K562 (cell line): ENCODE data around the gene C1orf56. TPM values are rescaled to one million over a fixed set of nuclear protein-coding genes. Genes with fewer than 3 reads are reported as not detected.

Source experiments
- ATAC-seq: fragments of 200-7000 bp; cut with Tn5 transposase; 3 replicates; pipeline ENCODE4 v1.9.1; 2020; ENCODE audit warnings: moderate library complexity
- BruUV-seq: library from RNA; stranded (reverse); fragments of 400-500 nt; replicated peaks from 2 replicates; lab custom pipeline; 2021; lab: Mats Ljungman, UMichigan
- CTCF ChIA-PET: fragments of 300-600 bp; formaldehyde crosslinking; extraction: SDS; loops from one replicate; lab custom pipeline; 2021; ENCODE audit warnings: low intra/inter-chr PET ratio; lab: Yijun Ruan, JAX
- POLR2A ChIA-PET: fragments of 300-600, 350-650 bp; sonication (Branson Sonifier 250); formaldehyde crosslinking; extraction: SDS; loops from one replicate; lab custom pipeline; 2021; ENCODE audit warnings: antibody characterized with exemption, inconsistent platforms; lab: Yijun Ruan, JAX
- DNase-seq, 4 experiments: peaks; one replicate each; pipeline versions ENCODE4 v3.0.0 to v3.0.0-alpha.2; 2011 to 2018; ENCODE audit warnings: low spot score in 3 of 4, mixed read lengths in 3 of 4; ENCODE audit errors: extremely low read depth in 1 of 4
- FAIRE-seq: peaks from 2 replicates; lab custom pipeline; 2011; peaks lifted over from hg19 to GRCh38; lab: Jason Lieb, UNC
- H2AFZ ChIP-seq: 2 replicates; pipeline ENCODE4 v1.6.0; 2011; ENCODE audit warnings: low read depth, low read length, control low read depth, inconsistent platforms
- H3K27ac ChIP-seq: fragments of 200-600 bp; 3 replicates; pipeline ENCODE4 v1.8.0; 2011; ENCODE audit warnings: low read depth, mild to moderate bottlenecking, control low read depth, inconsistent platforms, low read length, moderate library complexity, mixed read lengths; ENCODE audit errors: extremely low read depth
- H3K27me3 ChIP-seq, 2 experiments: fragments of 300-600 bp in 1 of 2; 2 replicates in 1 of 2; 3 replicates in 1 of 2; pipeline versions ENCODE4 v1.6.0 to v1.8.0; 2011; ENCODE audit warnings: inconsistent platforms in 2 of 2, low read length in 2 of 2, mild to moderate bottlenecking in 1 of 2, mixed read lengths in 1 of 2, moderate library complexity in 1 of 2; ENCODE audit not compliant: control insufficient read depth in 2 of 2, insufficient read depth in 2 of 2
- H3K36me3 ChIP-seq: fragments of 300-600 bp; 3 replicates; pipeline ENCODE4 v1.8.0; 2011; ENCODE audit warnings: mild to moderate bottlenecking, low read length, inconsistent platforms; ENCODE audit not compliant: control insufficient read depth, insufficient read depth
- H3K4me1 ChIP-seq, 2 experiments: fragments of 200-600 bp in 1 of 2; replicated peaks in 1 of 2; 2 replicates in 1 of 2; 3 replicates in 1 of 2; pipeline versions ENCODE4 v1.5.1 to v1.8.0; 2011; ENCODE audit warnings: inconsistent platforms in 2 of 2, low read length in 2 of 2, mild to moderate bottlenecking in 1 of 2, mixed read lengths in 1 of 2, moderate library complexity in 1 of 2; ENCODE audit not compliant: control insufficient read depth in 2 of 2, insufficient read depth in 2 of 2
- H3K4me2 ChIP-seq: 2 replicates; pipeline ENCODE4 v1.6.1; 2011; ENCODE audit warnings: low read length, control low read depth, inconsistent platforms, mixed read lengths; ENCODE audit not compliant: insufficient read depth
- H3K4me3 ChIP-seq: fragments of 200-600 bp; sonication (generic), shearing (Covaris generic); 2 replicates; pipeline ENCODE4 v1.5.1; 2016; ENCODE audit warnings: control low read depth, inconsistent platforms
- H3K79me2 ChIP-seq: fragments of 200-600 bp; 3 replicates; pipeline ENCODE4 v1.8.0; 2011; ENCODE audit warnings: low read length, inconsistent platforms; ENCODE audit not compliant: control insufficient read depth, insufficient read depth
- H3K9ac ChIP-seq, 2 experiments: 2 replicates each; pipeline versions ENCODE4 v1.6.0 to v1.6.1; 2011; ENCODE audit warnings: low read depth in 2 of 2, low read length in 2 of 2, control low read depth in 1 of 2, inconsistent platforms in 1 of 2, mild to moderate bottlenecking in 1 of 2, mixed read lengths in 1 of 2; ENCODE audit not compliant: insufficient read depth in 1 of 2
- H3K9me1 ChIP-seq: one replicate; pipeline ENCODE4 v1.6.0; 2011; ENCODE audit warnings: inconsistent platforms, mild to moderate bottlenecking, low read length, moderate library complexity; ENCODE audit not compliant: control insufficient read depth, insufficient read depth
- H3K9me3 ChIP-seq: replicated peaks from 2 replicates; pipeline ENCODE4 v1.5.1; 2011; ENCODE audit warnings: low read depth, low read length, inconsistent platforms; ENCODE audit not compliant: control insufficient read depth, insufficient read depth
- H4K20me1 ChIP-seq: replicated peaks from 2 replicates; pipeline ENCODE4 v1.6.1; 2011; ENCODE audit warnings: low read length, inconsistent platforms, mixed read lengths; ENCODE audit not compliant: control insufficient read depth, insufficient read depth
- CHD4 ChIP-seq: fragments of 200-600 bp; sonication (generic); IDR thresholded peaks from 3 replicates; pipeline ENCODE4 v1.6.1; 2012; ENCODE audit warnings: low read depth, mild to moderate bottlenecking, mixed read lengths, low read length, inconsistent platforms; ENCODE audit not compliant: insufficient read depth, insufficient replicate concordance, poor library complexity, severe bottlenecking
- CXXC5 ChIP-seq: fragments of 250-450 bp; sonication (Bioruptor Pico); IDR thresholded peaks from 2 replicates; pipeline ENCODE4 v1.8.0; 2022; ENCODE audit warnings: inconsistent platforms, mild to moderate bottlenecking, moderate library complexity
- HDAC2 ChIP-seq: fragments of 450-650 bp; IDR thresholded peaks from 2 replicates; pipeline ENCODE4 v1.6.1; 2016; ENCODE audit warnings: mild to moderate bottlenecking
- KDM1A ChIP-seq, 2 experiments: fragments of 450-650 bp; IDR thresholded peaks; 2 replicates each; pipeline ENCODE4 v1.6.1; 2016; ENCODE audit warnings: mild to moderate bottlenecking in 2 of 2
- SRF ChIP-seq, 2 experiments: fragments of 250-450, 450-650 bp in 1 of 2; sonication (Bioruptor Pico) in 1 of 2; sonication (generic) in 1 of 2; formaldehyde crosslinking; IDR thresholded peaks; 2 replicates each; pipeline versions ENCODE4 v1.5.0 to v1.5.1; 2020 to 2022; ENCODE audit warnings: mild to moderate bottlenecking in 1 of 2, missing genetic modification reagents in 1 of 2
- SUPT5H ChIP-seq: fragments of 450-650 bp; IDR thresholded peaks from 2 replicates; pipeline ENCODE4 v1.6.1; 2016
- WHSC1 ChIP-seq: IDR thresholded peaks from one replicate; pipeline ENCODE4 v1.6.1; 2012; ENCODE audit warnings: low read length, control low read depth, inconsistent platforms
- ZFP1 ChIP-seq: fragments of 450-650 bp; formaldehyde crosslinking; IDR thresholded peaks from 2 replicates; pipeline ENCODE4 v1.4.0; 2020; ENCODE audit warnings: mild to moderate bottlenecking, mixed read lengths
- WGBS: fragments of 100-300 bp; shearing (Covaris generic); methylation state at CpG from one replicate; pipeline ENCODE4 v1.1.6; 2016; ENCODE audit warnings: low coverage, mixed read lengths; ENCODE audit not compliant: insufficient coverage; ENCODE audit errors: missing lambda C conversion rate; 5-methylcytosine and 5-hydroxymethylcytosine counted together
- in situ Hi-C: fragments of 300-500 bp; cut with MboI; formaldehyde crosslinking; loops from 4 replicates; pipeline ENCODE4 v1.15.0; 2018; ENCODE audit warnings: inconsistent platforms, mixed read lengths
- intact Hi-C: fragments of 100-400 bp; cut with micrococcal nuclease; formaldehyde crosslinking; loops from 2 replicates; pipeline ENCODE4 v1.14.2; 2022
- polyA plus RNA-seq, 8 experiments: library from polyadenylated mRNA; depleted of rRNA in 4 of 8; stranded (reverse) in 5 of 8; unstranded in 3 of 8; fragments of >200 nt; fragmentation: Nextera tagmentation in 2 of 8; fragmentation: Illumina TruSeq in 1 of 8; extraction: Ambion mirVana in 2 of 8; extraction: Trizol in 1 of 8; gene quantifications; 2 replicates each; pipeline versions ENCODE4 v1.2.1 to v1.2.3, GENCODE V29; 2011 to 2014; ENCODE audit warnings: inconsistent platforms in 1 of 8, missing spikeins in 1 of 8
- total RNA-seq, 7 experiments: library from RNA; depleted of rRNA in 6 of 7; stranded (reverse); fragments of >200 nt in 6 of 7; fragmentation: Illumina TruSeq in 2 of 7; extraction: Trizol in 2 of 7; gene quantifications; 2 replicates each; pipeline versions ENCODE4 v1.2.1 to v1.2.3, GENCODE V29; 2011 to 2021; ENCODE audit warnings: low replicate concordance in 1 of 7
- TF ChIP-seq, protein P1 (sequence below): fragments of 450-650 bp; IDR thresholded peaks from 2 replicates; pipeline ENCODE4 v1.7.0; 2016; ENCODE audit warnings: borderline replicate concordance
- TF ChIP-seq, protein P2 (sequence below): sonication (generic); formaldehyde crosslinking; IDR thresholded peaks from 2 replicates; pipeline ENCODE4 v1.8.0; 2023; ENCODE audit warnings: mild to moderate bottlenecking, missing genetic modification reagents
- TF ChIP-seq, protein P3 (sequence below): fragments of 450-650 bp; IDR thresholded peaks from 2 replicates; pipeline ENCODE4 v1.6.1; 2018; ENCODE audit not compliant: partially characterized antibody

C1orf56 gene
- total and polyA plus RNA-seq, 9 of the 15 experiments (the other 6 are each of a cell fraction or from before 2014, with no cell fraction given) = 0.18 to 15.7 (median 1.1) TPM

DNA sequence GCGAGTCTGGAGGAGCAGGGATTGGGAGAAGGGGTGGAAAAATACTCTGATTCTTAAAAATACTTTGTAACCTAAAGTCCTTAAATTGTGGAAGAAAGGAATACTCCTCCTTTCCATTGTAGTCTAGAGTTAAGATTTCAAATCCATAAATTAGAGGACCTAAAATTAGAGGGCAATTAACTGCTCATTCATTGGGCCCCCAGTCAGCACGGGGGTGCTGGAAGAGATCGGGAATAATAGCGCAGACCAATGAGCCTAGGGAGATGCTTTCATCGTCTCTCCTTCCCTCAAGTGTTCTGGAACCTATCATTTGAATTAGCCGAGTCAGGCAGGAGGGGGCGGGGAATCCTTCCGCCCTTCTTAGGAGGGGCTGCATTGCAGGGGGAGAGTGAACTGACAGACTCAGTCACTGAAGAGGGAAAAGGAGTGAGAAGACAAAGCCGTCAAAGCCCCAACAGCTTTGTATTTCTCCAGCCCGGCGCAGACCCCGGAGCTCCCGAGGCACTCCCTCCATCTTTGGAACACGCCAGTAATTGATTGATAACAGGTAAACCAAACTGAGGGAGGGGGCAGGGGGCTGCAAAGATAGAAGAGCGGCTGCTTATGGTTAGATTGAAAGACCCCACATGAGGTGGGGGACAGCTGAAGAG lies 12.6 kb downstream of the C1orf56 start, which contains the start of gene MLLT11:
TSS of gene MLLT11 (plus strand) at position 391 of the 650 bp plus-strand sequence. CDS start 6,828 bp downstream, outside the sequence.
- in situ Hi-C loops (no loop called here), intact Hi-C loops (no loop called here)
- H3K9me3 ChIP-seq = no peaks in the 10 kb centered on the region
- FAIRE-seq = peak; percentile 71
- H3K4me2 ChIP-seq = peak within 1 kb of the TSS; percentile 96
- 1% methylated on average over 14 of the region's 15 CpGs for WGBS
- ATAC-seq = peak; percentile 46
- BruUV-seq = no TSS peak
- peak within 1 kb of the TSS; percentile 91 for H3K27ac ChIP-seq
- peaks cover 37 to 38% of the 10 kb centered on the region in 2 experiments for H3K4me1 ChIP-seq
- H3K27me3 ChIP-seq = no peaks in the 10 kb centered on the region
- ChIA-PET POLR2A (interaction anchor here (0.6 to 2.0 kb wide), 12 partner anchors 8 to 595 kb away, joined by 3 to 10 read pairs (median 3); partner anchors contain the start of gene C1orf56), CTCF (interaction anchor here (0.5 to 0.7 kb wide), 2 partner anchors 36 to 499 kb away, joined by 3 read pairs; no protein-coding TSS in a partner anchor)
- H3K4me3 ChIP-seq = peak within 1 kb of the TSS; percentile 95
- peaks cover 95% of the 10 kb centered on the region for H3K79me2 ChIP-seq
- peaks cover 48% of the 10 kb centered on the region for H3K36me3 ChIP-seq
- H2AFZ ChIP-seq = peak within 1 kb of the TSS; percentile 37
- no peaks in the 10 kb centered on the region for H3K9me1 ChIP-seq
- H3K9ac ChIP-seq = peak within 1 kb of the TSS; percentile 92 to 97
- H4K20me1 ChIP-seq = no peaks in the 10 kb centered on the region
- DNase-seq = peak; percentile 40 to 93 (median 64)
- peak; percentile 66 for TF ChIP-seq SUPT5H
- TF ChIP-seq, protein P1, sequence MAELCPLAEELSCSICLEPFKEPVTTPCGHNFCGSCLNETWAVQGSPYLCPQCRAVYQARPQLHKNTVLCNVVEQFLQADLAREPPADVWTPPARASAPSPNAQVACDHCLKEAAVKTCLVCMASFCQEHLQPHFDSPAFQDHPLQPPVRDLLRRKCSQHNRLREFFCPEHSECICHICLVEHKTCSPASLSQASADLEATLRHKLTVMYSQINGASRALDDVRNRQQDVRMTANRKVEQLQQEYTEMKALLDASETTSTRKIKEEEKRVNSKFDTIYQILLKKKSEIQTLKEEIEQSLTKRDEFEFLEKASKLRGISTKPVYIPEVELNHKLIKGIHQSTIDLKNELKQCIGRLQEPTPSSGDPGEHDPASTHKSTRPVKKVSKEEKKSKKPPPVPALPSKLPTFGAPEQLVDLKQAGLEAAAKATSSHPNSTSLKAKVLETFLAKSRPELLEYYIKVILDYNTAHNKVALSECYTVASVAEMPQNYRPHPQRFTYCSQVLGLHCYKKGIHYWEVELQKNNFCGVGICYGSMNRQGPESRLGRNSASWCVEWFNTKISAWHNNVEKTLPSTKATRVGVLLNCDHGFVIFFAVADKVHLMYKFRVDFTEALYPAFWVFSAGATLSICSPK = peak; percentile 65; the same call in 1 of the 2 replicates
- TF ChIP-seq KDM1A (IDR thresholded peaks at IDR 0.05) = 0 out of 4 replicates have a peak, but pooled peaks of 1 of the 2 experiments have one; percentile 17
- 0 out of 4 replicates have a peak, but pooled peaks of 1 of the 2 experiments have one; percentile 35 for TF ChIP-seq SRF (CRISPR knock-in tag; IDR thresholded peaks at IDR 0.05)
- no peak for TF ChIP-seq ZFP1 (CRISPR knock-in tag)
- no peak for TF ChIP-seq CHD4
- TF ChIP-seq WHSC1 = no peak
- TF ChIP-seq, protein P2, sequence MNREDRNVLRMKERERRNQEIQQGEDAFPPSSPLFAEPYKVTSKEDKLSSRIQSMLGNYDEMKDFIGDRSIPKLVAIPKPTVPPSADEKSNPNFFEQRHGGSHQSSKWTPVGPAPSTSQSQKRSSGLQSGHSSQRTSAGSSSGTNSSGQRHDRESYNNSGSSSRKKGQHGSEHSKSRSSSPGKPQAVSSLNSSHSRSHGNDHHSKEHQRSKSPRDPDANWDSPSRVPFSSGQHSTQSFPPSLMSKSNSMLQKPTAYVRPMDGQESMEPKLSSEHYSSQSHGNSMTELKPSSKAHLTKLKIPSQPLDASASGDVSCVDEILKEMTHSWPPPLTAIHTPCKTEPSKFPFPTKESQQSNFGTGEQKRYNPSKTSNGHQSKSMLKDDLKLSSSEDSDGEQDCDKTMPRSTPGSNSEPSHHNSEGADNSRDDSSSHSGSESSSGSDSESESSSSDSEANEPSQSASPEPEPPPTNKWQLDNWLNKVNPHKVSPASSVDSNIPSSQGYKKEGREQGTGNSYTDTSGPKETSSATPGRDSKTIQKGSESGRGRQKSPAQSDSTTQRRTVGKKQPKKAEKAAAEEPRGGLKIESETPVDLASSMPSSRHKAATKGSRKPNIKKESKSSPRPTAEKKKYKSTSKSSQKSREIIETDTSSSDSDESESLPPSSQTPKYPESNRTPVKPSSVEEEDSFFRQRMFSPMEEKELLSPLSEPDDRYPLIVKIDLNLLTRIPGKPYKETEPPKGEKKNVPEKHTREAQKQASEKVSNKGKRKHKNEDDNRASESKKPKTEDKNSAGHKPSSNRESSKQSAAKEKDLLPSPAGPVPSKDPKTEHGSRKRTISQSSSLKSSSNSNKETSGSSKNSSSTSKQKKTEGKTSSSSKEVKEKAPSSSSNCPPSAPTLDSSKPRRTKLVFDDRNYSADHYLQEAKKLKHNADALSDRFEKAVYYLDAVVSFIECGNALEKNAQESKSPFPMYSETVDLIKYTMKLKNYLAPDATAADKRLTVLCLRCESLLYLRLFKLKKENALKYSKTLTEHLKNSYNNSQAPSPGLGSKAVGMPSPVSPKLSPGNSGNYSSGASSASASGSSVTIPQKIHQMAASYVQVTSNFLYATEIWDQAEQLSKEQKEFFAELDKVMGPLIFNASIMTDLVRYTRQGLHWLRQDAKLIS (CRISPR knock-in tag) = no peak; the same call in 1 of the 2 replicates
- TF ChIP-seq CXXC5 (CRISPR knock-in tag) = 0 out of 2 replicates have a peak, but pooled peaks have one; percentile 35
- TF ChIP-seq HDAC2 = peak; percentile 44; the same call in 1 of the 2 replicates
- TF ChIP-seq, protein P3, sequence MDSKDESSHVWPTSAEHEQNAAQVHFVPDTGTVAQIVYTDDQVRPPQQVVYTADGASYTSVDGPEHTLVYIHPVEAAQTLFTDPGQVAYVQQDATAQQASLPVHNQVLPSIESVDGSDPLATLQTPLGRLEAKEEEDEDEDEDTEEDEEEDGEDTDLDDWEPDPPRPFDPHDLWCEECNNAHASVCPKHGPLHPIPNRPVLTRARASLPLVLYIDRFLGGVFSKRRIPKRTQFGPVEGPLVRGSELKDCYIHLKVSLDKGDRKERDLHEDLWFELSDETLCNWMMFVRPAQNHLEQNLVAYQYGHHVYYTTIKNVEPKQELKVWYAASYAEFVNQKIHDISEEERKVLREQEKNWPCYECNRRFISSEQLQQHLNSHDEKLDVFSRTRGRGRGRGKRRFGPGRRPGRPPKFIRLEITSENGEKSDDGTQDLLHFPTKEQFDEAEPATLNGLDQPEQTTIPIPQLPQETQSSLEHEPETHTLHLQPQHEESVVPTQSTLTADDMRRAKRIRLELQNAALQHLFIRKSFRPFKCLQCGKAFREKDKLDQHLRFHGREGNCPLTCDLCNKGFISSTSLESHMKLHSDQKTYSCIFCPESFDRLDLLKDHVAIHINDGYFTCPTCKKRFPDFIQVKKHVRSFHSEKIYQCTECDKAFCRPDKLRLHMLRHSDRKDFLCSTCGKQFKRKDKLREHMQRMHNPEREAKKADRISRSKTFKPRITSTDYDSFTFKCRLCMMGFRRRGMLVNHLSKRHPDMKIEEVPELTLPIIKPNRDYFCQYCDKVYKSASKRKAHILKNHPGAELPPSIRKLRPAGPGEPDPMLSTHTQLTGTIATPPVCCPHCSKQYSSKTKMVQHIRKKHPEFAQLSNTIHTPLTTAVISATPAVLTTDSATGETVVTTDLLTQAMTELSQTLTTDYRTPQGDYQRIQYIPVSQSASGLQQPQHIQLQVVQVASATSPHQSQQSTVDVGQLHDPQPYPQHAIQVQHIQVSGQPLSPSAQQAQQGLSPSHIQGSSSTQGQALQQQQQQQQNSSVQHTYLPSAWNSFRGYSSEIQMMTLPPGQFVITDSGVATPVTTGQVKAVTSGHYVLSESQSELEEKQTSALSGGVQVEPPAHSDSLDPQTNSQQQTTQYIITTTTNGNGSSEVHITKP = peak; percentile 82
